ENCODE data around the gene RABGGTA. TPM values are rescaled to one million over a fixed set of nuclear protein-coding genes. Genes with fewer than 3 reads are reported as not detected.
A peak's percentile ranks its signal among the peaks of the same experiment; 100 is the strongest.

RABGGTA gene
- 15.8 TPM for total RNA-seq

- DNase-seq (ENCODE audit: low spot score) (peak; percentile 88), ATAC-seq (peak; percentile 94)
Measured at GRCh38 chr14:24271134-24271833, at the start of gene RABGGTA. RABGGTA (minus strand) TSS chr14:24271597; CDS start chr14:24271115, 482 bp downstream.

- no peak for DNase-seq (ENCODE audit: low spot score)
- ATAC-seq: no peak
Measured at GRCh38 chr14:24317141-24317928, 45.9 kb upstream of the RABGGTA start.

GRCh38 chr14:24316597-24316950 is 45.2 kb upstream of the RABGGTA start:
- DNase-seq (ENCODE audit: low spot score): no peak
- ATAC-seq: no peak

GRCh38 chr14:24315807-24316596 is 44.6 kb upstream of the RABGGTA start:
- ATAC-seq (peak; percentile 65), DNase-seq (ENCODE audit: low spot score) (peak; percentile 72)

GRCh38 chr14:24315243-24315806 is 43.9 kb upstream of the RABGGTA start:
- no peak for ATAC-seq
- DNase-seq (ENCODE audit: low spot score): no peak

- peak; percentile 76 for DNase-seq (ENCODE audit: low spot score)
- peak; percentile 8 for ATAC-seq
Measured at GRCh38 chr14:24314377-24315193, 43.2 kb upstream of the RABGGTA start.

- ATAC-seq (no peak), DNase-seq (ENCODE audit: low spot score) (no peak)
Measured at GRCh38 chr14:24313913-24314312, 42.5 kb upstream of the RABGGTA start.

- ATAC-seq: no peak
- DNase-seq (ENCODE audit: low spot score): peak; percentile 56
Measured at GRCh38 chr14:24312736-24313507, 41.5 kb upstream of the RABGGTA start.

GRCh38 chr14:24311837-24312615 is 40.6 kb upstream of the RABGGTA start:
- no peak for ATAC-seq

GRCh38 chr14:24310646-24311604 is 39.5 kb upstream of the RABGGTA start, which contains the start of gene LTB4R:
LTB4R (plus strand) TSS chr14:24311502; CDS start chr14:24315652, 4,150 bp downstream.
- peak; percentile 91 for DNase-seq (ENCODE audit: low spot score)
- peak; percentile 69 for ATAC-seq

More at GRCh38 chr14:24311837-24312615, 40.6 kb upstream of the RABGGTA start:
- peak; percentile 62 for DNase-seq (ENCODE audit: low spot score)

GRCh38 chr14:24310265-24310645 is 38.9 kb upstream of the RABGGTA start:
- DNase-seq (ENCODE audit: low spot score): peak; percentile 85
- peak; percentile 46 for ATAC-seq

- DNase-seq (ENCODE audit: low spot score): no peak
- no peak for ATAC-seq
Measured at GRCh38 chr14:24309538-24310264, 38.3 kb upstream of the RABGGTA start, which contains the start of gene LTB4R2. LTB4R2 (plus strand) TSS chr14:24310140; CDS start chr14:24310665, 525 bp downstream.

GRCh38 chr14:24308342-24309124 is 37.1 kb upstream of the RABGGTA start:
- ATAC-seq (peak; percentile 1), DNase-seq (ENCODE audit: low spot score) (peak; percentile 71)

GRCh38 chr14:24307575-24308341 is 36.4 kb upstream of the RABGGTA start, which contains the start of gene CIDEB:
CIDEB (minus strand) TSS chr14:24307977; CDS start chr14:24307858, 119 bp downstream.
- peak; percentile 92 for DNase-seq (ENCODE audit: low spot score)
- peak; percentile 59 for ATAC-seq

- no peak for DNase-seq (ENCODE audit: low spot score)
- ATAC-seq: no peak
Measured at GRCh38 chr14:24307156-24307574, 35.8 kb upstream of the RABGGTA start.
